Activated T-cell treated with anti-CD3 and anti-CD28 coated beads, Interleukin-2, amount 50 U/mL, for 24 hours (primary cell): ENCODE data around the gene CAPN11.
"Not testable (repeated sequence)": the region's sequence is repeated elsewhere in the genome, so short reads cannot be mapped to it uniquely, and the experiment has no call there.

Experiments
- DNase-seq: peaks from one replicate; pipeline ENCODE4 v3.0.0-alpha.2; 2020
- H3K27ac Mint-ChIP-seq: 2 replicates; pipeline ENCODE4 v1.8.0; 2020; ENCODE audit warnings: mild to moderate bottlenecking, mixed read lengths
- H3K27me3 Mint-ChIP-seq: 2 replicates; pipeline ENCODE4 v1.8.0; 2020; ENCODE audit warnings: mixed read lengths
- H3K36me3 Mint-ChIP-seq: 2 replicates; pipeline ENCODE4 v1.8.0; 2020; ENCODE audit warnings: low read depth, mixed read lengths
- H3K4me1 Mint-ChIP-seq: 2 replicates; pipeline ENCODE4 v1.8.0; 2020; ENCODE audit warnings: low read depth, mixed read lengths
- H3K4me3 Mint-ChIP-seq: 2 replicates; pipeline ENCODE4 v1.8.0; 2020; ENCODE audit warnings: mild to moderate bottlenecking, moderate library complexity, mixed read lengths
- H3K9me3 Mint-ChIP-seq: 2 replicates; pipeline ENCODE4 v1.8.0; 2020; ENCODE audit warnings: mixed read lengths

Gene CAPN11

DNA sequence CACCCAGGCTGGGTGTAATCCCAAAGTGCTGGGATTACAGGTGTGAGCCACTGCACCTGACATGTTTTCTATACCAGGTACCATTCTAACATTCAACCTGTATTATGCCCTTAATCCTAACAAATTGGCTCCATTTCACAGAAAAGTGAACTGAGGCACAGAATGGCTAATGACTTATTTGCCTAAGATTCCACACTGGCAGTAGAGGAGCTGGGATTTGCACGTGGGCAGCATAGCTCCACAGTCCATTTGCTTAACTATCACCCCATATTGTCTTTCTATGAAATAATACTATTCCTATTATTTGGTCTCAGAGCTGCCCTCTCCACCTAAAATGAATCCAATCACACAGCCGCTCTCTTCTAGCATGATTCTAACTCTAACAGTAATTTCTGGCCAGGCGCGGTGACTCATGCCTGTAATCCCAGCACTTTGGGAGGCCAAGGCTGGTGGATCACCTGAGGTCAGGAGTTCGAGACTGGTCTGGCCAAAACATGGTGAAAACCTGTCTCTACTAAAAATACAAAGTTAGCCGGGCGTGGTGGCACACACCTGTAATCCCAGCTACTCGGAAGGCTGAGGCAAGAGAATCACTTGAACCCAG is 34.8 kb downstream of the CAPN11 start:
- Mint-ChIP-seq H3K27me3 (peaks cover 15% of the 10 kb centered on the region), H3K4me3 (no peak overlapping the region), H3K4me1 (peaks cover 9% of the 10 kb centered on the region), H3K9me3 (no peaks in the 10 kb centered on the region), H3K27ac (no peak overlapping the region), H3K36me3 (no peaks in the 10 kb centered on the region)
- no peak for DNase-seq

GRCh38 chr6:44194326-44194725 is 35.7 kb downstream of the CAPN11 start:
- Mint-ChIP-seq H3K9me3 (no peaks in the 10 kb centered on the region), H3K4me3 (no peak overlapping the region)

DNA sequence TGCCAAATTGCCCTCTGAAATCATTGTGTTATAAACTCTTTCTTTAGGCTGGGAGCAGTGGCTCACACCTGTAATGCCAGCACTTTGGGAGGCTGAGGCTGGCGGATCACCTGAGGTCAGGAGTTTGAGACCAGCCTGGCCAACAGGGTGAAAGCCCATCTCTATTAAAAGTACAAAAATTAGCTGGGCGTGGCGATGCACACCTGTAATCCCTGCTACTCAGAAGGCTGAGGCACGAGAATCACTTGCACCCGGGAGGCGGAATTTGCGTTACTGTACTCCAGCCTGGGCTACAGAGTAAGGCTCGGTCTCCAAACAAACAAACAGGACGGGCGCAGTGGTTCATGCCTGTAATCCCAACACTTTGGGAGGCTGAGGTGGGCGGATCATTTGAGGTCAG is 37.7 kb downstream of the CAPN11 start:
- not testable (repeated sequence) for DNase-seq, H3K4me1 Mint-ChIP-seq, H3K27ac Mint-ChIP-seq, H3K9me3 Mint-ChIP-seq, H3K4me3 Mint-ChIP-seq, H3K36me3 Mint-ChIP-seq
- peaks cover 15% of the 10 kb centered on the region for H3K27me3 Mint-ChIP-seq

More at GRCh38 chr6:44194326-44194725, 35.7 kb downstream of the CAPN11 start:
- Mint-ChIP-seq H3K4me1 (peaks cover 7% of the 10 kb centered on the region), H3K27me3 (peaks cover 15% of the 10 kb centered on the region), H3K27ac (no peak overlapping the region), H3K36me3 (no peaks in the 10 kb centered on the region)
- no peak for DNase-seq

DNA sequence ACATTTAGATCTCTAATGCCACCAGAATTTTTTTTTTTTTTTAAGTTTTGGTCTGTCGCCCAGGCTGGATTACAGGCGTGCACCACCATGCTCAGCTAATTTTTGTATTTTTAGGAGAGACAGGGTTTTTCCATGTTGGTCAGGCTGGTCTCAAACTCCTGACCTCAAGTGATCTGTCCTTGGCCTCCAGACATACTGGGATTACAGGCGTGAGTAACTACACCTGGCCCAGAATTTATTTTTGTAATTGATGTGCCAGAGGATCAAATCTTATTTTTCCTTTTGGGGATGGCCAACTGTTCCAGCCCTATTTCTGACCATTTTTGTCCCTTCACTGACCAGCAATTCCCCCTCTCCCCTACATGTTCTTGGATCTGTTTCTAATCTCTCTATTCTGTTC is 40.1 kb downstream of the CAPN11 start:
- no peak overlapping the region for H3K27ac Mint-ChIP-seq
- DNase-seq = no peak
- H3K4me1 Mint-ChIP-seq = no peaks in the 10 kb centered on the region
- no peaks in the 10 kb centered on the region for H3K36me3 Mint-ChIP-seq
- peaks cover 3% of the 10 kb centered on the region for H3K27me3 Mint-ChIP-seq
- no peaks in the 10 kb centered on the region for H3K9me3 Mint-ChIP-seq
- H3K4me3 Mint-ChIP-seq = no peak overlapping the region

- Mint-ChIP-seq H3K27me3 (no peaks in the 10 kb centered on the region), H3K27ac (no peak overlapping the region), H3K4me1 (no peaks in the 10 kb centered on the region), H3K4me3 (no peak overlapping the region), H3K36me3 (no peaks in the 10 kb centered on the region), H3K9me3 (no peaks in the 10 kb centered on the region)
- DNase-seq = no peak
Observed at GRCh38 chr6:44199883-44200282, 41.3 kb downstream of the CAPN11 start.

GRCh38 chr6:44201200-44201599 is 42.6 kb downstream of the CAPN11 start:
- no peak for DNase-seq
- Mint-ChIP-seq H3K36me3 (no peaks in the 10 kb centered on the region), H3K4me3 (no peak overlapping the region), H3K4me1 (no peaks in the 10 kb centered on the region), H3K27ac (no peak overlapping the region), H3K9me3 (no peaks in the 10 kb centered on the region), H3K27me3 (no peaks in the 10 kb centered on the region)

DNA sequence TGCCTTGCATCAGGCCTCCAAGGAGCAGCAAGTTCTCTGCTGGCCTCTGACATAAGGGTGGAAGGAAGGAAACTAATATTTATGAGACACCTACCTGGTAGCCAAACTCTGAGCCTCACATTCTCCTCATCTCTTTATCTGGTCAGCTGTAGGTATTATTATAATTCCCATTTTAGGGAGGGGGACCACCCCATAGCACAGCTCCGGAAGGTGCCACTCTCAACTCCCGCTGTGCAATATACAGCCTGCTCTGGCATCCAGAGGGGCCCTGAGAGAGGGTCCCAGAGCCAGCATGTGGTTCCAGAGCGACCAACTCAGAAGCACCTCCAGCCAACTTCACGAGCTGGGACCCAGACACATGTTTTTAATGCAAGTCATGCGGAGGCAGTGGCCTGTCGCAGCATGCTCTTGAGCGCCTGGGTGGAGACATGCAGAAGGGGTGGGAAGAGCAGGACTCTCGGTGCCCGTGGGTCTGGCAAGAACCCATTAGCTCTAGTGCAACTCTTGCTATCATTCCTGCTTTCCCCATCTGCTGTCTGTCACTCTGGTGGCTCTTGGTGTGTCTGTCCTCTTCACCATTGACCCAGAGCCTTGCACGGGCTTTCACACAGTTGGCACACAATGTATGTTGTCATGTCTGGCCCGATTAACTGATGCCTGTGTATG is 43.2 kb downstream of the CAPN11 start:
- no peaks in the 10 kb centered on the region for H3K9me3 Mint-ChIP-seq
- no peaks in the 10 kb centered on the region for H3K4me1 Mint-ChIP-seq
- H3K36me3 Mint-ChIP-seq = no peaks in the 10 kb centered on the region
- H3K27ac Mint-ChIP-seq = no peak overlapping the region
- DNase-seq = no peak
- no peak overlapping the region for H3K4me3 Mint-ChIP-seq
- no peaks in the 10 kb centered on the region for H3K27me3 Mint-ChIP-seq

DNA sequence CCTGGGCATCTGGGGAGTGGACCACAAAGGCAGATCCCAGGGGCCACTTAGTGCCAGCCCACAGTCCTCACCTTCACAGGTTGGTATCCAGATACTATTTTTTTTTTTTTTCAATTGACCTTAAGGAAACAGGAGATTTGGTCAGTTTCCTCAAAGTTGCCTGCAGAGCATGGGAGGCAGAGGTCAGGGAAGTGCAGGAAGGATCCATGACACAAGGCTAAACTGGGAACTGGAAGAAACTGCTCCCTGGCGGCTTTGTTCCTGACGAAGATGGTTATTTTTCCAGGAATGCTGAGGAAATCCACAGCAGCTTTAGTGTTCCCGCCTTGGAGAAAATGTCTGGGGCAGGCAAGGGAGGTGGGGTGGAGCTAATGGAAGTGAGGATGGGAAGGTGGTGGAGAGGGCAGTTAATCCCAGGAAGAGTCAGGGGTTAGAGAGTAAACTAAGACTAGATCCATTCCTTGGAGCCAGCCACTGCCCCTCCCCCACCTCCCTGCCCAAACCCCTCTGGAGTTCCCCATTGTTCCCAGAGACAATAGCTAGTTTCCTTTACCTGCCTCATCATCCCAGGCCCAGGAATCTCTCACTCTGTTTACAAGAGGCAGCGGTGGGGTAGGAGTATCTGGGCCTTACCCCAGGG is 43.8 kb downstream of the CAPN11 start:
- H3K4me1 Mint-ChIP-seq = no peaks in the 10 kb centered on the region
- no peaks in the 10 kb centered on the region for H3K27me3 Mint-ChIP-seq
- no peaks in the 10 kb centered on the region for H3K9me3 Mint-ChIP-seq
- H3K36me3 Mint-ChIP-seq = no peaks in the 10 kb centered on the region
- H3K27ac Mint-ChIP-seq = no peak overlapping the region
- no peak overlapping the region for H3K4me3 Mint-ChIP-seq
- no peak for DNase-seq

GRCh38 chr6:44202972-44203750 is 44.5 kb downstream of the CAPN11 start:
- no peak for DNase-seq
- Mint-ChIP-seq H3K27ac (no peak overlapping the region), H3K4me1 (no peaks in the 10 kb centered on the region), H3K4me3 (no peak overlapping the region), H3K27me3 (no peaks in the 10 kb centered on the region), H3K36me3 (no peaks in the 10 kb centered on the region), H3K9me3 (no peaks in the 10 kb centered on the region)

DNA sequence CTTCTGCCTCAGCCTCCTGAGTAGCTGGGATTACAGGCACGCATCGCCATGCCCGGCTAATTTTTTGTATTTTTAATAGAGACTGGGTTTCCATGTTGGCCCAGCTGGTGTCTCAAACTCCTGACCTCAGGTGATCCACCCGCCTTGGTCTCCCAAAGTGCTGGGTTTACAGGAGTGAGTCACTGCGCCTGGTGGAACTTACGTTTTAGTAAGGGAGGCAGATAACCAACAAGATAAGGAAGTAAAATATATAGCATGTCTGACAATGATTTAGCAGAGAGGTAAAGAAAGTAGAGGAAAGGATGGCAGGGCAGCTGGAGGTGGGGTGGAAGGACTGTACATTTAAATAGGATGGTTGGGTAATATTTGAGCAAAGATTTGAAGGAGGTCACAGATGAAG is 45.3 kb downstream of the CAPN11 start:
- Mint-ChIP-seq H3K4me3 (no peak overlapping the region), H3K36me3 (no peaks in the 10 kb centered on the region), H3K4me1 (no peaks in the 10 kb centered on the region), H3K27me3 (no peaks in the 10 kb centered on the region), H3K9me3 (no peaks in the 10 kb centered on the region), H3K27ac (no peak overlapping the region)
- DNase-seq = no peak

GRCh38 chr6:44207966-44208365 is 49.3 kb downstream of the CAPN11 start:
- H3K4me3 Mint-ChIP-seq = no peak overlapping the region
- H3K36me3 Mint-ChIP-seq = no peaks in the 10 kb centered on the region
- no peak overlapping the region for H3K27ac Mint-ChIP-seq
- H3K27me3 Mint-ChIP-seq = no peaks in the 10 kb centered on the region
- no peak for DNase-seq
- H3K4me1 Mint-ChIP-seq = no peaks in the 10 kb centered on the region
- no peaks in the 10 kb centered on the region for H3K9me3 Mint-ChIP-seq

DNA sequence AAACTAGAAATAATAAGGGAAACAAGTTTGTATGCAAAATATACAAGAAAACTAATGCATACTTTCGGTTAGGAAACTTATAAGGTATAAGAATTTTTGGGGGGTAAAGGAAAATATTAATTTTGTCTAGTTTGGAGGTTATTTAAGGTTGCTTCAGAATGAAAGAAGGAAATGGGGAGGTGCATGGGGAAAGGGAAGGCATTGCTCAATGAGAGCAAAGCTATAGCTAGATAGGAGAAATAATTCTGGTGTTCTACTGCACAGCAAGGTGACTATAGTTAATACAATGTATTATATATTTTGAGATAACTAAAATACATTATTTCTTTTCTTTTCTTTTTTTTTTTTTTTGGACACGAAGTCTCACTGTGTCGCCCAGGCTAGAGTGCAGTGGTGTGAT is 52.7 kb downstream of the CAPN11 start:
- H3K27me3 Mint-ChIP-seq = peaks cover 4% of the 10 kb centered on the region
- no peaks in the 10 kb centered on the region for H3K4me1 Mint-ChIP-seq
- H3K27ac Mint-ChIP-seq = no peak overlapping the region
- H3K4me3 Mint-ChIP-seq = no peak overlapping the region
- DNase-seq = no peak
- H3K9me3 Mint-ChIP-seq = no peaks in the 10 kb centered on the region
- H3K36me3 Mint-ChIP-seq = no peaks in the 10 kb centered on the region

DNA sequence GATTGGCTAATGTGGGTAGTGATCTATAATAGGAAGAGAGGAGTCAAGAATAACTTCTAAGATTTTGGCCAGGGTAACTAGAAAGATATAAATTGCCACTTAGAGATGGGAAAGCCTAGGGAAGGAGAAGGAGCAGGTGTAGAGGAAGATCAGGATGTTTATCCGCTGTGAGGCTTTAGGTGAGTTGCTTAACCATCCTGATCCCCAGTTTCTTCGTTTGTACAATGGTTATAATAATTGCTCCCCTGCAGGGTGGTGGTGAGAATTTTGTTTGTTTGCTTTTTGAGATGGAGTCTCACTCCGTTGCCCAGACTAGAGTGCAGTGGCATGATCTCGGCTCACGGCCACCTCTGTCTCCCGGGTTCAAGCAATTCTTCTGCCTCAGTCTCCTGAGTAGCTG is 55.7 kb downstream of the CAPN11 start:
- Mint-ChIP-seq H3K9me3 (no peaks in the 10 kb centered on the region), H3K4me1 (peaks cover 7% of the 10 kb centered on the region), H3K36me3 (no peaks in the 10 kb centered on the region), H3K27ac (no peak overlapping the region), H3K27me3 (peaks cover 24% of the 10 kb centered on the region), H3K4me3 (no peak overlapping the region)
- DNase-seq = no peak

- H3K36me3 Mint-ChIP-seq = no peaks in the 10 kb centered on the region
- H3K27me3 Mint-ChIP-seq = peaks cover 27% of the 10 kb centered on the region
- no peak for DNase-seq
- H3K27ac Mint-ChIP-seq = no peak within 1 kb of the TSS
- H3K4me3 Mint-ChIP-seq = no peak within 1 kb of the TSS
- no peaks in the 10 kb centered on the region for H3K9me3 Mint-ChIP-seq
- H3K4me1 Mint-ChIP-seq = peaks cover 22% of the 10 kb centered on the region
Observed at GRCh38 chr6:44216677-44217331, 58.2 kb downstream of the CAPN11 start, which contains the start of gene MYMX. Gene MYMX (plus strand): TSS chr6:44216926. CDS start chr6:44217472, 546 bp downstream.
